ENCODE data around the gene SLC12A9. TPM values are rescaled to one million over a fixed set of nuclear protein-coding genes. Genes with fewer than 3 reads are reported as not detected.
A peak's percentile ranks its signal among the peaks of the same experiment; 100 is the strongest.

Gene SLC12A9
- total and polyA plus RNA-seq, 4 experiments from 2014 or later, result 7.0 to 64.6 (median 36.4) TPM

GRCh38 chr7:100892364-100893317, 40.1 kb downstream of the SLC12A9 start:
- peak in 1 of 5 donors; percentile 37 for DNase-seq
- POLR2A ChIA-PET (ENCODE audit: partially characterized antibody), result no interaction called here
- H3K9me3 ChIP-seq (ENCODE audit: control insufficient read depth in 1 of 2, low read length in 2 of 2), result no peaks in the 10 kb centered on the region
- Mint-ChIP-seq H3K27me3 (peaks cover 23 to 28% of the 10 kb centered on the region in 2 donors), H3K27ac (peak overlapping the region in 2 of 7 donors; percentile 30 to 59), H3K9me3 (no peaks in the 10 kb centered on the region), H3K4me3 (peak overlapping the region in 2 of 8 donors; percentile 61 to 80), H3K36me3 (peaks cover 9 to 10% of the 10 kb centered on the region in 2 donors), H3K4me1 (peaks cover 23 to 51% (median 29%) of the 10 kb centered on the region in 4 donors)
- H3K36me3 ChIP-seq (ENCODE audit: insufficient read depth, low read length), result no peaks in the 10 kb centered on the region
- CTCF ChIA-PET (ENCODE audit: partially characterized antibody), result interaction anchor here (1.6 kb wide), 1 partner anchor 18 kb away, joined by 4 read pairs; the partner anchor contains the start of gene SRRT
- H3K27ac ChIP-seq (ENCODE audit: low read depth, low read length), result no peak overlapping the region
- intact Hi-C loops (cut with micrococcal nuclease), result loop anchor here (10.0 kb wide), 1 partner anchor 392 kb away; no protein-coding TSS in a partner anchor
- H3K27me3 ChIP-seq (ENCODE audit: insufficient read depth, low read length), result peaks cover 15% of the 10 kb centered on the region
- H3K4me3 ChIP-seq (ENCODE audit: low read length in 2 of 2), result no peak overlapping the region
- peaks cover 50% of the 10 kb centered on the region for H3K4me1 ChIP-seq (ENCODE audit: insufficient read depth, low read length)

- Mint-ChIP-seq H3K36me3 (peaks cover 2 to 4% of the 10 kb centered on the region in 2 donors), H3K27ac (no peak overlapping the region), H3K4me3 (peak overlapping the region in 1 of 8 donors; percentile 35), H3K4me1 (peaks cover 15 to 50% (median 22%) of the 10 kb centered on the region in 4 donors), H3K9me3 (peaks cover 0 to 2% (median 0%) of the 10 kb centered on the region in 8 donors), H3K27me3 (peaks cover 31 to 35% of the 10 kb centered on the region in 2 donors)
- POLR2A ChIA-PET (ENCODE audit: partially characterized antibody), result no interaction called here
- DNase-seq, result no peak
- Histone ChIP-seq H3K9me3 (ENCODE audit: control insufficient read depth in 1 of 2, low read length in 2 of 2) (no peaks in the 10 kb centered on the region), H3K27ac (ENCODE audit: low read depth, low read length) (no peak overlapping the region), H3K36me3 (ENCODE audit: insufficient read depth, low read length) (no peaks in the 10 kb centered on the region), H3K4me1 (ENCODE audit: insufficient read depth, low read length) (peaks cover 43% of the 10 kb centered on the region), H3K27me3 (ENCODE audit: insufficient read depth, low read length) (peaks cover 15% of the 10 kb centered on the region), H3K4me3 (ENCODE audit: low read length in 2 of 2) (no peak overlapping the region)
- CTCF ChIA-PET (ENCODE audit: partially characterized antibody), result interaction anchor here (1.0 to 3.0 kb wide), 4 partner anchors 18 to 192 kb away, joined by 3 to 19 read pairs (median 8); partner anchors contain the start of genes SRRT and TRIM56
- intact Hi-C loops (cut with micrococcal nuclease), result loop anchor here (10.0 kb wide), 1 partner anchor 391 kb away; no protein-coding TSS in a partner anchor
These were observed 40.9 kb downstream of the SLC12A9 start for GRCh38 chr7:100893318-100893895.

GRCh38 chr7:100893910-100894721, 41.6 kb downstream of the SLC12A9 start:
- H3K4me3 ChIP-seq (ENCODE audit: low read length in 2 of 2), result no peak overlapping the region
- peaks cover 15% of the 10 kb centered on the region for H3K27me3 ChIP-seq (ENCODE audit: insufficient read depth, low read length)
- no peak overlapping the region for H3K27ac ChIP-seq (ENCODE audit: low read depth, low read length)
- H3K4me1 ChIP-seq (ENCODE audit: insufficient read depth, low read length), result peaks cover 36% of the 10 kb centered on the region
- CTCF ChIA-PET (ENCODE audit: partially characterized antibody), result interaction anchor here (1.0 to 3.0 kb wide), 7 partner anchors 19 to 350 kb away, joined by 3 to 19 read pairs (median 4); partner anchors contain the start of genes SRRT and TRIM56
- Mint-ChIP-seq H3K4me1 (peaks cover 13 to 45% (median 18%) of the 10 kb centered on the region in 4 donors), H3K27ac (peak overlapping the region in 1 of 7 donors; percentile 13), H3K9me3 (peaks cover 0 to 2% (median 0%) of the 10 kb centered on the region in 8 donors), H3K4me3 (peak overlapping the region in 4 of 8 donors; percentile 35 to 59 (median 50)), H3K36me3 (no peaks in the 10 kb centered on the region), H3K27me3 (peaks cover 32 to 36% of the 10 kb centered on the region in 2 donors)
- no peaks in the 10 kb centered on the region for H3K9me3 ChIP-seq (ENCODE audit: control insufficient read depth in 1 of 2, low read length in 2 of 2)
- H3K36me3 ChIP-seq (ENCODE audit: insufficient read depth, low read length), result no peaks in the 10 kb centered on the region
- POLR2A ChIA-PET (ENCODE audit: partially characterized antibody), result interaction anchor here (1.2 to 2.3 kb wide), 2 partner anchors 19 to 165 kb away, joined by 3 to 11 read pairs; partner anchors contain the start of gene SRRT
- intact Hi-C loops (cut with micrococcal nuclease), result loop anchor here (10.0 kb wide), 1 partner anchor 391 kb away; no protein-coding TSS in a partner anchor
- DNase-seq, result no peak

- H3K4me1 ChIP-seq (ENCODE audit: insufficient read depth, low read length), result peaks cover 34% of the 10 kb centered on the region
- peaks cover 13 to 38% (median 18%) of the 10 kb centered on the region in 4 donors for H3K4me1 Mint-ChIP-seq
- peaks cover 32 to 34% of the 10 kb centered on the region in 2 donors for H3K27me3 Mint-ChIP-seq
- H3K36me3 Mint-ChIP-seq, result no peaks in the 10 kb centered on the region
- H3K27ac Mint-ChIP-seq, result no peak overlapping the region
- peaks cover 15% of the 10 kb centered on the region for H3K27me3 ChIP-seq (ENCODE audit: insufficient read depth, low read length)
- H3K4me3 Mint-ChIP-seq, result peak overlapping the region in 2 of 8 donors; percentile 52
- peaks cover 0 to 2% (median 0%) of the 10 kb centered on the region in 8 donors for H3K9me3 Mint-ChIP-seq
- peak overlapping the region in 1 of 2 donors; percentile 38 for H3K4me3 ChIP-seq (ENCODE audit: low read length in 2 of 2)
- no peaks in the 10 kb centered on the region for H3K9me3 ChIP-seq (ENCODE audit: control insufficient read depth in 1 of 2, low read length in 2 of 2)
- intact Hi-C loops (cut with micrococcal nuclease), result loop anchor here (10.0 kb wide), 1 partner anchor 390 kb away; no protein-coding TSS in a partner anchor
- H3K36me3 ChIP-seq (ENCODE audit: insufficient read depth, low read length), result no peaks in the 10 kb centered on the region
- POLR2A ChIA-PET (ENCODE audit: partially characterized antibody), result interaction anchor here (1.2 to 2.3 kb wide), 2 partner anchors 20 to 164 kb away, joined by 3 to 11 read pairs; partner anchors contain the start of gene SRRT
- CTCF ChIA-PET (ENCODE audit: partially characterized antibody), result interaction anchor here (0.6 to 3.0 kb wide), 7 partner anchors 158 to 1379 kb away, joined by 3 to 19 read pairs (median 4); no protein-coding TSS in a partner anchor
- peak in 4 of 5 donors; percentile 42 to 55 (median 46) for DNase-seq
- H3K27ac ChIP-seq (ENCODE audit: low read depth, low read length), result no peak overlapping the region
These were observed 42.6 kb downstream of the SLC12A9 start for GRCh38 chr7:100894860-100895700.

GRCh38 chr7:100895701-100895955, 43.1 kb downstream of the SLC12A9 start, which contains the start of gene ACHE:
Gene ACHE (minus strand): TSS chr7:100895888. CDS start chr7:100894232, 1,656 bp downstream.
- H3K4me3 Mint-ChIP-seq, result peak within 1 kb of the TSS; percentile 71 to 94 (median 82)
- Histone ChIP-seq H3K36me3 (ENCODE audit: insufficient read depth, low read length) (no peaks in the 10 kb centered on the region), H3K27me3 (ENCODE audit: insufficient read depth, low read length) (peaks cover 15% of the 10 kb centered on the region), H3K4me1 (ENCODE audit: insufficient read depth, low read length) (peaks cover 29% of the 10 kb centered on the region), H3K27ac (ENCODE audit: low read depth, low read length) (no peak within 1 kb of the TSS), H3K9me3 (ENCODE audit: control insufficient read depth in 1 of 2, low read length in 2 of 2) (no peaks in the 10 kb centered on the region), H3K4me3 (ENCODE audit: low read length in 2 of 2) (peak within 1 kb of the TSS in 1 of 2 donors; percentile 38)
- ChIA-PET CTCF (ENCODE audit: partially characterized antibody) (interaction anchor here (0.6 to 3.0 kb wide), 3 partner anchors 163 to 1380 kb away, joined by 3 to 19 read pairs (median 11); no protein-coding TSS in a partner anchor), POLR2A (ENCODE audit: partially characterized antibody) (interaction anchor here (2.3 kb wide), 1 partner anchor 20 kb away, joined by 11 read pairs; the partner anchor contains the start of gene SRRT)
- H3K27me3 Mint-ChIP-seq, result peaks cover 32 to 34% of the 10 kb centered on the region in 2 donors
- peak within 1 kb of the TSS in 4 of 7 donors; percentile 5 to 85 (median 74) for H3K27ac Mint-ChIP-seq
- no peaks in the 10 kb centered on the region for H3K36me3 Mint-ChIP-seq
- H3K4me1 Mint-ChIP-seq, result peaks cover 11 to 33% (median 15%) of the 10 kb centered on the region in 4 donors
- DNase-seq, result peak in 1 of 5 donors; percentile 29
- intact Hi-C loops (cut with micrococcal nuclease), result loop anchor here (10.0 kb wide), 1 partner anchor 389 kb away; no protein-coding TSS in a partner anchor
- peaks cover 0 to 2% (median 0%) of the 10 kb centered on the region in 8 donors for H3K9me3 Mint-ChIP-seq

Measured in CD4-positive, alpha-beta memory T cell (primary cell).